ENCODE data around the gene ZNF414.

Gene ZNF414

DNA sequence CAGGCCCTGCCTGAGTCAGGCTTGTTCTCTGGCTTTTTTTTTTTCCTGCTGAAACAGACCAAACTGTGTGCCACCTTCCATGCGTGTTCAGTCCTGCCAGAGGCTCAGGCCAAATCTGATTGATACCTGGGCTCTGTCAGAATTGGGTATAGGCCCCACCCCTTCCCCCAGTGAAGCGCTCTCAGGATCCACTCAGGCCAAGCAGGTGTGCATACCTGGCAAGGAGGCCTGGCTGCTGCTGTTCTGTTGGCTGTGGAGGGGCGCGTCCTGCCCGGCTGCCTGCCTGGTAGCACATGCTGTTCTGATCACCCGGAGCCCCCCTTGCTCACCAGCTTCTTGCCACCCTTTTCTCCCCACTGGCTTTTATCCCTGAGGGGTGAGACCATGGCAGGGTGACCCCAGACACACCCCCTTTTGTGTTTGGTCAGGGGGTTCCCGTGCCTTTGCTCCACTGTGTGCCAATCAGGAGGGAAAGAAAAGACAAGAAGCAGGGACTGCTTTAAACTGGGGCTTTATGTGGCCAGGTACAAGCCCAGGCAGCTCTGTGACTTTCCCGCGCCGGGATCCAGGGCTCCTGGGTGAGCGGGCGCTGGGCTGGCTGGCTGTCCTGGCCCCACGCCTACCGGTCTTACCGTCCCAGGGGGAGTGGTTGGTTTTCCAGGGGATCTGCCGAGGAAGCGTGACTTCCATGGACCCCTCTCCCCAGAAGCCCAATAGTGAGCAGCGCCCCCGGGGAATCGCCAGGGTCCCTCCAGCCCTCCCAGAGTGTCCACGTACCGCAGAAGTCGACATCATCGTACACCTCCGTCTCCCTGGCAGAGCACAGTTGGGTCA lies 24.2 kb downstream of the ZNF414 start:
- FAIRE-seq, result no peak

DNA sequence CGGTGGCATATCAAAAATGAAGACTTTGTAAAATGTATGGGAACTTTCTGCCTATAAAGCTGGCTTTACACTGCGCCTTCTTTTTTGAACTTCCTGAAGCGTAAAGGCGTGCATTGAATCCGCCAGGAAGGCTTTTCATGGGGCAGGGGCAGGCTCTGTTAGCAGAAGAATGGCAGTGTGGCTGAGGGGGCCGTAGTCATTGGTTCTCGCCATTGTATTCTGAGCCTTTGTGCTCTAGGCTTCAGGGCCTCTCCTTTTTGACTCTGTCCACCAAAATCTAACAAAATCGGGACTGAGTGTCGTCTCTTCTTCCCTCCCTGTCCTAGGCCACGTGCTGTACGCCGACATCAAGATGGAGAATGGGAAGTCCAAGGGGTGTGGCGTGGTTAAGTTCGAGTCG lies 25.6 kb downstream of the ZNF414 start:
- no peak for FAIRE-seq

DNA sequence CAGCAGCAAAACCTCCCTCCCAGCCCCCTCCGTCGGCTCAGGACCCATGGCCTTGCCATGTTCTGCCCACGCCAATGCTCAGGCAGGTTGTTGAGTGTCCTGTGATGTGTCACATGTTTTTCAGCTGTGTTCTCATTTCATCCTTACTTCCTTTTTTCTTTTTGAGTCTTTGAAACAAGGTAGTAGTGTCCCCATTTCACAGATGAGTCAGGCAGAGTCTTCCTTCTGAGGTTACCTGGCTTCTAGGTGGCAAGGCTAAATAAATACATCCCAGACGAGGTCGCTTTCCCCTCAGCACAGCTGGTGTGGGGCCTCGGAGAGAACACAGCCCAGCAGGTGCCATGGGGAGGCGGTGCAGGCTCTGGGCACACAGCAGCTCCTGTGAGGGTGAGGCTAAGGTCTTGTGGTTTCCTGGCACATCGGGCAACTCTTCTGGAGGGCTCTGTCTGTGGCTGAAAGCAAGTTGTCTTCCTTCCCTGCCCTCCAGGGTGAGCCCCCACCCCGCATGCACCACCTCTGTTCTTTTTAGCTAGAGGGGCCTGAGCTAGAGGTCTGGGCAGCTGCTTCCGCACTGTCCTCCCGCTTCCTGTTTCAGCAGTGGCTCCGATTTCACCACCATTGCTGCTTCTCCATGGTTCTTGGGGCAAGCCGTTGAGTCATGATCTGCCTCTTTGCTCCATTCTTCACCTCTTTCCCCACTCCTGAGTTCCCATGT lies 26.7 kb downstream of the ZNF414 start:
- FAIRE-seq, result no peak

DNA sequence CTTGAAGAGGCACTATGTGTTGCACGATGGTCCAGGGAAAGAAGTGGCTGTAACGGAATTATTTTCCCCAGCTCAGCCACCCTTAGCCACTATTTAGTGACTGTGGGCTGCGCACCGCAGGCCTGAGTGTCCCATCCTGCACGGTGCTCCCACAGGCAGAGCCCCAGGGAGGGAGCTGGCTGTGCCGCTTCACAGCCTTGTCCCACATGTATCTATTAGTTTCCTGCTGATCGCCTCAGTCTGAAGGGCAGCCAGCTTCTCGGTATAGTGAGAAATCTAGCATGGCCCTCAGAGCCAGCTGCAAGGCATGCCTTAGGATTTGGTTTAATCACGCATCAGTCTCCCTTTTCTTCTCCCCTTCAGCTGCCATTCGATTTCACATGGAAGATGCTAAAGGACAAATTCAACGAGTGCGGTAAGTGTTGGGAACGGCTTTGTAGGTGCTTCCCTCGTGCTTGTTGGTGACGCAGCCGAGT lies 27.3 kb downstream of the ZNF414 start:
- FAIRE-seq, result no peak

DNA sequence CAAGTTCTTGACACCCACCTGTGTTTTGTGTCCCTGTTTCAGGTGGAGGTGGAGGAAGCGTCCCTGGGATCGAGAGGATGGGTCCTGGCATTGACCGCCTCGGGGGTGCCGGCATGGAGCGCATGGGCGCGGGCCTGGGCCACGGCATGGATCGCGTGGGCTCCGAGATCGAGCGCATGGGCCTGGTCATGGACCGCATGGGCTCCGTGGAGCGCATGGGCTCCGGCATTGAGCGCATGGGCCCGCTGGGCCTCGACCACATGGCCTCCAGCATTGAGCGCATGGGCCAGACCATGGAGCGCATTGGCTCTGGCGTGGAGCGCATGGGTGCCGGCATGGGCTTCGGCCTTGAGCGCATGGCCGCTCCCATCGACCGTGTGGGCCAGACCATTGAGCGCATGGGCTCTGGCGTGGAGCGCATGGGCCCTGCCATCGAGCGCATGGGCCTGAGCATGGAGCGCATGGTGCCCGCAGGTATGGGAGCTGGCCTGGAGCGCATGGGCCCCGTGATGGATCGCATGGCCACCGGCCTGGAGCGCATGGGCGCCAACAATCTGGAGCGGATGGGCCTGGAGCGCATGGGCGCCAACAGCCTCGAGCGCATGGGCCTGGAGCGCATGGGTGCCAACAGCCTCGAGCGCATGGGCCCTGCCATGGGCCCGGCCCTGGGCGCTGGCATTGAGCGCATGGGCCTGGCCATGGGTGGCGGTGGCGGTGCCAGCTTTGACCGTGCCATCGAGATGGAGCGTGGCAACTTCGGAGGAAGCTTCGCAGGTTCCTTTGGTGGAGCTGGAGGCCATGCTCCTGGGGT lies 28.2 kb downstream of the ZNF414 start:
- FAIRE-seq, result no peak

DNA sequence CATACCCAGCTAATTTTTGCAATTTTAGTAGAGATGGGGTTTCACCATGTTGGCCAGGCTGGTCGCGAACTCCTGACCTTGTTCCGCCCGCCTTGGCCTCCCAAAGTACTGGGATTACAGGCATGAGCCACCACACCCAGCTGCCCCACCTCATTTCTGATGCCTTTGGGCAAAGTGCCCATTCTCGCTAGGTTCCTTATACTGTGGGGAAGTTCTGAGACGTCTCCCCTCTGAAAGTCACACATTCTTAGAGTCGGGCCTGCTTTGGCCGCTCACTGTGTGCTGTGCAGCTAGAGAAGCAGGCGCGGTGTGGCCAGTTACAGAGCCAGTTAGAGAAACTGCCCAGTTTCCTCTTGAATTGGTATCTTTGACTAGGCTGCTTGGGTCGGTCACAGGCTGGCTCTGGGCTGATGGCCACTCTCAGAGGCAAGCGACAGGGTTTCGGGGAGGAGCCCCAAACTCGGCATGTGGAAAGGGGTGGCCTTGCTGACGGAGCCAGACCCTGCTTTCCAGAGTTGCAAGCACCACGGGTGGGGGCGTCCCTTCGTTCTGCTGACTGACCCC lies 29.6 kb downstream of the ZNF414 start:
- no peak for FAIRE-seq

DNA sequence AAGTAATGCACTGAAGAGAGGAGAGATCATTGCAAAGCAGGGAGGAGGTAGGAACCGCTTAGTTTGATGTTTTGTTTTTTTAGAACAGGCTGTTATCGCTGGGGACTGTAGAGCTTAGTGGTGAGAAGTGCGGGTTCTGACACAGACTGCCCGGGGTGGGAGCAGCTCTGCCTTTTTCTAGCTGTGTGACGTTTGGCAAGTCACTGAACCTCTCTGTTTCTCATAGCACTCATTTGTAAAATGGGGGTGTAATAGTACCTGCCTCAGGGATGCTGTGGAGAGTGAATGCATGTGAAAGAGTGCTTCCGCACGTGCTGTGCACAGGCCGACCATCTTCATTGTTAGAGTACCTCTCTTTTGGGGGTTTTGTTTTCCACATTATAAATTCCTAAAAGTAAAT lies 30.8 kb downstream of the ZNF414 start:
- FAIRE-seq, result no peak

DNA sequence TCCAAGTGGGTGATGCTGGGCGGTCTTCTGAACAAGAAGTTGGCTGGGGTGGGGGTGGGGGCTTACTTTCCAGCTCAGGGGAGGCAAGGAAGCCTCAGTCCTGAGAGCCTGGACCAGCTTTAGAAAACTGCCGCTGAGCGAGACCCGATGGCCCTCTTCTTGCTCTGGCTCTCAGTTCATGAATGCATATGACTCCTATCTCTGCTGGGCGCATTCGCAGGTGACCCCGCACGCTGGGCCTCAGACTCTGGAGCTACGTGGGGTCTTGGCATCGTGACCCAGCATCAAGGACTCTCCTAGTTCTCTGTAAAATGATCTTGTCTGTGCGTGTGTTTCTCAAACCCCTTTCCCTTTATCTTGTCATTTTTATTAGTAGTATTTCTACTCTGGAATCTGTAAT lies 31.3 kb downstream of the ZNF414 start:
- FAIRE-seq, result no peak

DNA sequence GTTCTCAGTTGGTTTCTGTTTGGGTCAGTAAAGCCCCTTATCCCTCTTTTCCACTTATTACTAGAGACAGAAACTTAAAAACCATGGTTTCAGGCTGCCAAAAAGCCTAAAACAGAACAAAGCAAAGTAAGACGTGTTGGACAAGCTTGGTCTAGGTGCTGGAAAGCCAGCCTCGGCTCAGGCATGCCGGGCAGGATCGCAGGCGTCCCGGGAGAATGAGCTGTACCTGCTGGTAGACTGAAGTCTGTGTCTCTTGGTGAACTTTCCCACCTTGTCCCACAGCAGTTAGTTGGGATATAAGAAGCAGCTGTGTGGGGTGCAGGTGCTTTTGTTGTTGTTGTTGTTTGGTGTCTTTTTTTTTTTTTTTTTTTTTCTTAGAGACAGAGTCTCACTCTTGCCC lies 32.4 kb downstream of the ZNF414 start:
- no peak for FAIRE-seq

DNA sequence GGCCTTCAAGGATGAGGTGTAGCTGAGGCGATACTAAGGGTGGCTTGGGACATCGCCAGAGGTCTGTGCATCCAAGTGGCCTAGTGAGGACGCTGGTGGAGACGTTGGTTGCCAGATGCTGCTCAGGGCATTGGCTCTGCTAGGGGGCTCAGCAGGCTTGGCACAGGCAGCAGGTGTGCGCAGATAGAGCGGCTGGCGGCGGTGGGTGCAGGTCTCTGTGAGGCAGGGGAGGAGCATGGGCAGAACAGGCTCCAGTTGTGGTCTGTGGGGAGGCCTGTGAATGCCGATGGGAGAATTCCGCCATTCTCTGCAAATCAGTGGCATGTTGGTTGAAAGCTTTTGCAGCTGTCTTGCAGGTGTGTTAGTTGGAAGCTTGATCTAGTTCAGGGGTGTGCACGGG lies 32.8 kb downstream of the ZNF414 start:
- no peak for FAIRE-seq

DNA sequence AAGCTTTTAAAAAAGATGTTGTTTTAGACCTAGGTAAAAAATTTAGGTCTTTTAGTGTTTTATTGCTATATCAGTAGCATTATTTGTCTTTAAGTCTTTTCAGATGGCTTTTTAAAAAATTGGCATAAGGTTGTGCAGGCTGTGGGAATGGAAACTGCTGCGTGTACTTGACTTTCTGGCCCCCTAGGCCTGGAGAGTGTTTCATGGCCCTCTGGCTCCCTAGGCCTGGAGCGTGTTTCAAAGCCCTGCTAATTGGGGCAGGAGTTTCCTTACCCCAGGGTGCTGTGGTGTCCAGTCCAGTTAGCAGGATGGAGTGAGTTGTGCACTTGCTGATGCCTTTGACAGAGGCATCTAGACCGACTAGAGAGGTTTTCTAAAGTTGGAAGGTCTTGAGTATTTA lies 35.4 kb downstream of the ZNF414 start:
- FAIRE-seq, result no peak

DNA sequence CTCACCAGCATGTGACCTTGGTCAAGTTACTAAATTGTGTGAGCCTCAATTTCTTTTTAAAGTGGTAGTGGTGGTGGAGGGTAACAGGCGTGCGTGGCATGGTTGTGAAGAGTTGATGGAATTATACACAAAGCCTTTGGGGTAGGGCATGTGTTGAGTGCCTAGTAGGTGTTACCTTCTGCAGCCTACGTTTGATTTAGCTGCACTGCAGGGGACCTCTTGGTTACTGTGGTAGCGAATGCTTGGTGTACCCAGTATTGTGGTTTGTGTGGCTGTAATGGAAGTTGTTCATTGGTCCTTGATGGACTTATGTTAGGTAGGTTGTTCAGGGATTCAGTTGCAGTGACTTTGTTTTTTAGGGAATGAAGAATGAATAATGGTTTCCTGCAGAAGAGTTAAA lies 36.1 kb downstream of the ZNF414 start:
- FAIRE-seq, result no peak

DNA sequence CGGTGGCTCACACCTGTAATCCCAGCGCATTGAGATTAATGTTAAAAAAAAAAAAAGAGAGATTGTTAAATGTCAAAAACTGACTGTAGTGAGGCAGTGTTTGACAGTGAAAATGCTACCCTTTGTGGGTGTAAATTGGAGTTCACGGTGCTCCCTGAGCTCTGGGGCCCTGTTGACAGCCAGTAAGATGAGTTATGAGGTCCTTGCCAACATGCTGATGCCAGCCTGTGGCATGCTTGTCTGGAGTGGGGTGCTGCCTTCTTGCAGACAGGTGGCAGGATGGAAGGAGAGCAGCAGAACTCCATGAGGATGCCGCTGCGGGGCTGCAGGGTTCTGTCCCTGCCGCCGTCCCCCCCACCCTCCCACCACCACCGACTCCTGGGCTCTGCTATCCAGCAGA lies 37.4 kb downstream of the ZNF414 start:
- FAIRE-seq, result no peak

DNA sequence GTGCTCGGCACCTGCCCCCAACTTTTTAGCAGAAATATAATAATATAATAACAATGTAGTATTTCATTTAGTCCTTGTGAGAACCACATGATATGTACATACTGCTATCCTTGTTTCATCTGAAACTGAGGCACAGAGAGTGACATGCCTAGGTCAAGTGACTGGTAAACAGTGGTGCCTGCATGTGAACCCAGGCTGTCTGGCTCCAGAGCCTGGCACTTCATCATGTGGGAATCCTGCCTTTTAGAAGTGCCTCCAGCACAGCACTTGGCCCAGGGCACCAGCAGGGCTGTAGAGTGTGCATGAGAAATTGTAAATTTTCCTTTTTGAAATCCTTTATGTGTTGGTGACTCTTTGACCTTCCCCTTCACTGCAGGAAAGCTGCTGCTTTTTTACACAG lies 39.0 kb downstream of the ZNF414 start:
- FAIRE-seq, result no peak

DNA sequence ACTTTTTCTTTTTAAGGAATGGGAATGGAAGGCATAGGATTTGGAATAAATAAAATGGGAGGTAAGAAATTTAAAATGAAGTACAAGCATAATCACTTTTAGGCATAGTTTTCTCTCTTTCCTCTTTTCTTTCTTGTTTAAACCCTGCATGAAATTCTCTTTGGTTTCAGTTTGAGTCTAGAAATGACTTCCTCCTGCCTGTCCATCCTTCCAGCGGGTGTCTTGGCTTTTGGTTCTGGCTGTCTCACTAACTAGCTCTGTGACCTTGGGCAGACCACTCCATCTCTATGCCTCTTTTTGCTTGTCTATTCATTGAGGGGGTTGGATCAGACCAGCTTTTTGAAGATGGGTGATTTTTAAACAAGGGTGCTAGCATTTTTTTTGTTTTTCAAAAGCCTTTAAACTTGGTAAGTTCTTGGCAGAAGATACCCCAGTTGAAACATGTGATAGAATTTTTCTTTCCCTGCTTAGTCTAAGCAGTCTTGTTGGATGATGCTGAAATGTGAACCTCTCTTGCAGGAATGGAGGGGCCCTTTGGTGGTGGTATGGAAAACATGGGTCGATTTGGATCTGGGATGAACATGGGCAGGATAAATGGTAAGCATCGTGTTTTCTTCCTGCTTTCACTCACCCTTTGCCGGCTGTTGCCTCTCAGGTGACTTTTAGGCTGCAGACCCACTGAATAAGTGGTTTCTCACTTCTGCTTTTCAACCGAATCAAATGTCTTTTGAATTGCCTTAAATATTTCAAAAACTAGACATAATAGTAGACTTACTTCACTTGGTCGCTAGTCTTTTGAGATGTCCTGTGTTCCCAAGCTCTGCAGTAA lies 40.1 kb downstream of the ZNF414 start:
- FAIRE-seq, result no peak

DNA sequence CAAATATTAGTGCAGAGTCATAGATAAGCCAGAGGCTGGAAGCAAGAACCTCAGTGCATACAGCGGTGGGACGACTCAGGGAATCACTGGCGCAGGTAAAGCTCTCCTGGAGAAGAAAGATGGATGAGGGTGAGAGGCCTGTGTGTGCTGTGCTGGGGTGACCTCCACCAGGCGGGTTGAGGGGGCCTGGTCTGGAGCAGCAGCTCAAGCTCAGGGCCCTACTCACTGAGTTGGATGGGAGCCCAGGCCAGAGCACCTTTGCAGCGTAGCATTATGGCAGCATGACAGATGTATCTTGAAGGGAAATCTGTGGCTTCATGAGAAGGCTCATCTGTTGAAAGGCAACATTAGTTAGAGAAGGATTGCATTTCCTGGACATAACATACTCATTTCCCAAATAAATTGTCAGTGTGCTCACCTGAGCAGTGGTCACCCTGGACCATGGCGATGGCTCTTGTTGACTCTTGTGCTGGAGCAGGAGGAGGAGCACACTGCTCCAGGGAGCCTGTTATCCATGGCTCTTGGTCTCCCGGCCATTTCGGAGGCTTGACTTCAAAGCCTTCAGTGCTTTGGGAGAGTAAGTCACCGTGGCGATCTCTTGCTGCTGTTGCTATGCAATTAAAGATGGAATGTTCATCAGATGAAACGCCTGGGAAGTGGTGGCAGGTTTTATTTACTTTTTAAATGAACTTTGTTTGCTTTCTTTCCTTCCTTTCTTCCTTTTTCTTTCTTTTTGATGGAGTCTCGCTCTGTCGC lies 44.2 kb downstream of the ZNF414 start:
- FAIRE-seq, result no peak

DNA sequence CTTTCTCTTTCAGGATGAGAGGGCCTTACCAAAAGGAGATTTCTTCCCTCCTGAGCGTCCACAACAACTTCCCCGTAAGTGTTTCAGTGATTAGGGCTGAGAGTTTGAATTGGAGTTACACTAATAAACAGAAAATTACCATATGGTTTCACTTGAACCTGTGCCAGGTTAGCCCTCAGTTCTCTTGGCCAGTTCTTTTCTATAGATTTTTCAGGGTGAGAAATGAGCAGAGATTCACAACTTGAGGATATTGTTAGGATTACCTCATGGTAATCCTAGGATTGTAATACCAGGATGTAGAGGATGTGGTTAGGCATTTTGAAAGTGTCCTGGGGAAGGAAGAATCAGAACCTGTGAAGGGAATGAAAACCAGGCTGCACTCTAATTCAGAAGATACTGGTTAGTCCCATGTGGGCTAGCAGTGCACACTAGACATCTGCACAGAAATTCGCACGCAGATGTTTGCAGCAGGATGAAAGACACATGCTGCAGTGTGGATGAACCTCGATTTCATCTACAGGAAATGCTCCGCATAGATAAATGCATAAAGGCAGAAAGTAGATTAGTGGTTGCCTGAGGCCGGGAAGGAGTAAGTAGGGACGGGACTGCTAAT lies 45.1 kb downstream of the ZNF414 start:
- no peak for FAIRE-seq

DNA sequence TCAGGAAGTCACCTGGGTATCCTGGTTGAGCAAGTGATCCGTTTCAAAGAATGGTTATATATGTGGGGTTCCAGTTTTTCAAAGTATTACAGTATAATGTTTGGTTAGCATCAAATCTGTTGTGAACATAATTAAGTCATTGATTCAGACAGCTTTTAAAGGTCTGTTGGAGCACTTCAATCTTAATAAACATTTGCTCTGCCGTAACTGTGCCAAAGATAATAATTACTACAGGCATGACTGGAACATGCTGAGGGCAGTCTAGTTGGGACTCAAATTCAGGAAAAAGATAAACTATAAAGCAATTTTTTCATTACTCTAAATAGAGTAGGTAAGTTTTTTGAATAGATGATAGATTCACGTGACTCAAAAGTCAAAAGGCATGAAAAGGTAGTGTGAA lies 45.8 kb downstream of the ZNF414 start:
- no peak for FAIRE-seq

DNA sequence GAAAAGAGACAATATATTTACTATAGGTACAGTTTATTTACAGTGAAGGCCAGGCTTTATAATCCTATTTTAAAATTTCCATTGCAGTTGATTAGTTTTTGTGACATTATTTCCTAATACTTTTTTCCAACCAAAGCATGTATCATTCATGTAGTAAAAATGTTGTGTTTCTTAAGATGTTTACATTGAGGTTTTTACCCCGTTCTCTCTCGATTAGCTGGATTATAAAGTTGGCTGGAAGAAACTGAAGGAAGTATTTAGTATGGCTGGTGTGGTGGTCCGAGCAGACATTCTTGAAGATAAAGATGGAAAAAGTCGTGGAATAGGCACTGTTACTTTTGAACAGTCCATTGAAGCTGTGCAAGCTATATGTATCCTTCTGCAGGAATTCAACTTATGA lies 47.9 kb downstream of the ZNF414 start:
- FAIRE-seq, result no peak

DNA sequence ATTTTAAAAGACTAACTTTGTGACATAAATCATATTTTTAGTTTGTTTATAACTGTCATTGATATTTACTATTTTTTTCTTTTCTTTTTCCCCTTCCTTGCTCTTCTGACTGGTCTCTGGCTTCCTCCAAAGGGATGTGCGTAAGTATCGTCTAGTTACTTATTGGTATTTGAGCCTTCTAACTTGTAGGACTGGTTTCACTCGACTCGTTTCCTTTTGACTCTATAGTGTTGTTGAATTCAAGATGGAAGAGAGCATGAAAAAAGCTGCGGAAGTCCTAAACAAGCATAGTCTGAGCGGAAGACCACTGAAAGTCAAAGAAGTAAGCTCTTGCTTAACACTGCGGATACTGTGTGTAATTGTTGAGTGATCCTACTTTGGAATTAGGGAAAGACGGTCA lies 50.6 kb downstream of the ZNF414 start:
- no peak for FAIRE-seq

DNA sequence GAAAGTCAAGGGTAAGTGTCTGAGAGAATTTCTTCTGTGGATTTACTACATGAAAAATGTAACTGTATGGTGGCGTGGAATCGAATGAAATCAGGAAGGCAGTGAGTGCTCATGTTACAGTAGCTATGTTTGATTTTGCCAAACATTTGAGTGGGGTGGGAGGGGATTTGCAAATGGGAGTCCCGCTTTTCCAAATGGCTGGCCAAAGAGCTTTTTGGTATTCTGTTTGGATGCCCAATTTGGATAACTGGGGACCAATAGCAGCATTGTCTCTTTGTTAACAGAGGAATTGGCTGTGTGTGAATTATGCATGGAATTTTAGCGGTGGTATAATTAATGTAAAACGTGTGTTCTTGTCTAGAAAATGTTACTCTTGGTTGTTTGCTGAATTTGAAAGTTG lies 51.4 kb downstream of the ZNF414 start:
- FAIRE-seq, result no peak
